ENCODE measurements around the gene LMBRD1. TPM values are rescaled to one million over a fixed set of nuclear protein-coding genes. Genes with fewer than 3 reads are reported as not detected.
A peak's percentile ranks its signal among the peaks of the same experiment; 100 is the strongest.

Gene LMBRD1
- total and polyA plus RNA-seq, 2 of the 4 experiments (the other 2 are of a cell fraction) = 3.9 to 8.7 TPM

DNA sequence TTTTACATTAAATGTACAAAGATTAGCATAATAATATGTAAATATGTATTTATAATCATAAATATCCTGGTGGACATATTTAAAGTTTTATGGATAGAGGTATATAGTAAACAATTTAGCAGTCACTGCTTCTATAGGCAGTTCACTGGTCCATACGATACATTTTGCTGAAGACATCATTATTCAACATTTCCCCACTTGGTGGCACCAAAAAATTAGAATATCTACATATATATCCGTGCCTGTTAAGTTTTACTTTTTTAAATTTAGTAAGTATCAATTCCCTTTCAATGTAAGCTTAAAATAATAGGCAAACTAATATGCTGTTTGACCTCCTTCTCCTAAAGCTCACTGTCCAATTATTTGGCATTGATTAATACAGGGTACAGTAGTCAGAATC is 64.2 kb downstream of the LMBRD1 start:
- no peak overlapping the region for H3K14ac ChIP-seq (replicated peaks; ENCODE audit: low read depth, low read length)
- in situ Hi-C loops (cut with MboI; ENCODE audit: low sequenced_read_pairs) = no loop called here
- peaks cover 3% of the 10 kb centered on the region; the same call in 1 of the 2 replicates for H3K9me1 ChIP-seq (ENCODE audit: insufficient read depth, low read length)
- no peak overlapping the region for H3K18ac ChIP-seq (ENCODE audit: low read depth, low read length)
- CTCF ChIA-PET = no interaction called here
- H3K36me3 ChIP-seq (ENCODE audit: control insufficient read depth, insufficient read depth, low read length) = no peaks in the 10 kb centered on the region
- H2BK15ac ChIP-seq (ENCODE audit: low read depth, low read length) = no peak overlapping the region
- DNase-seq = no peak
- no peak overlapping the region for H3K4ac ChIP-seq (ENCODE audit: low read depth, low read length)
- POLR2A ChIA-PET (ENCODE audit: unreplicated experiment) = no interaction called here
- H4K20me1 ChIP-seq (ENCODE audit: insufficient read depth, low read length) = no peaks in the 10 kb centered on the region
- no peaks in the 10 kb centered on the region; a peak in 1 of 4 replicates for H3K79me1 ChIP-seq (ENCODE audit: low read depth in 1 of 2, low read length in 2 of 2)
- TF ChIP-seq BHLHE40 (IDR thresholded peaks at IDR 0.05; ENCODE audit: low read depth, low read length) = no peak
- 0 out of 2 replicates have a peak, but pooled peaks have one; percentile 5 for TF ChIP-seq RAD21 (IDR thresholded peaks at IDR 0.05; ENCODE audit: low read length)
- TF ChIP-seq CTCF (conservative IDR thresholded peaks at IDR 0.05; ENCODE audit: low read depth, low read length) = 0 out of 2 replicates have a peak, but pooled peaks have one; percentile 23
- no peak overlapping the region for H2AK9ac ChIP-seq (replicated peaks; ENCODE audit: low read depth, low read length, poor library complexity)
- no peak overlapping the region for H3K9ac ChIP-seq (ENCODE audit: low read depth, low read length)
- H3K56ac ChIP-seq (ENCODE audit: extremely low read depth, insufficient read depth, low read length) = no peak overlapping the region
- H2AFZ ChIP-seq (replicated peaks; ENCODE audit: low read length, poor library complexity) = no peak overlapping the region
- no peak overlapping the region for H3K23ac ChIP-seq (ENCODE audit: low read depth, low read length)
- no CpG with 5 or more reads among the region's 2 CpGs for WGBS, 2 experiments (ENCODE audit: extremely low coverage in 2 of 2, insufficient read length in 1 of 2)
- H3K4me3 ChIP-seq (ENCODE audit: insufficient read depth, low read depth, low read length) = no peak overlapping the region
- H2BK120ac ChIP-seq (ENCODE audit: low read depth, low read length) = no peak overlapping the region
- intact Hi-C loops (cut with micrococcal nuclease) = loop anchor here (1.0 to 10.0 kb wide), 4 partner anchors 65 to 1098 kb away; partner anchors contain the start of genes ADGRB3 and LMBRD1
- H3K4me1 ChIP-seq (ENCODE audit: control insufficient read depth, insufficient read depth, low read length) = no peaks in the 10 kb centered on the region
- no peak overlapping the region for H3K27ac ChIP-seq (ENCODE audit: insufficient read depth, low read length)
- H3K4me2 ChIP-seq (ENCODE audit: low read depth, low read length) = no peak overlapping the region
- peak; percentile 74; the same call in 1 of the 2 replicates for ATAC-seq (ENCODE audit: low read depth)
- H2BK20ac ChIP-seq (ENCODE audit: low read depth, low read length) = no peak overlapping the region
- no peak overlapping the region for H4K91ac ChIP-seq (ENCODE audit: insufficient read depth, low read depth, low read length)
- dilution Hi-C loops (cut with HindIII; ENCODE audit: low sequenced_read_pairs, unreplicated experiment) = no loop called here
- H2BK5ac ChIP-seq (ENCODE audit: low read depth, low read length, poor library complexity, severe bottlenecking) = no peak overlapping the region
- no peak overlapping the region for H4K8ac ChIP-seq (ENCODE audit: low read depth in 2 of 2, low read length in 2 of 2)
- no peaks in the 10 kb centered on the region for H3K27me3 ChIP-seq (ENCODE audit: control insufficient read depth, insufficient read depth, low read length)
- no peak overlapping the region for H2AK5ac ChIP-seq (ENCODE audit: low read depth, low read length)
- BruUV-seq (replicated peaks) = no TSS peak
- no peaks in the 10 kb centered on the region for H3K9me3 ChIP-seq (ENCODE audit: control insufficient read depth, insufficient read depth, low read length)
- no peak overlapping the region for H4K5ac ChIP-seq (ENCODE audit: low read depth, low read length)
